Measurements from ENCODE around the gene RPL18A.

DNA sequence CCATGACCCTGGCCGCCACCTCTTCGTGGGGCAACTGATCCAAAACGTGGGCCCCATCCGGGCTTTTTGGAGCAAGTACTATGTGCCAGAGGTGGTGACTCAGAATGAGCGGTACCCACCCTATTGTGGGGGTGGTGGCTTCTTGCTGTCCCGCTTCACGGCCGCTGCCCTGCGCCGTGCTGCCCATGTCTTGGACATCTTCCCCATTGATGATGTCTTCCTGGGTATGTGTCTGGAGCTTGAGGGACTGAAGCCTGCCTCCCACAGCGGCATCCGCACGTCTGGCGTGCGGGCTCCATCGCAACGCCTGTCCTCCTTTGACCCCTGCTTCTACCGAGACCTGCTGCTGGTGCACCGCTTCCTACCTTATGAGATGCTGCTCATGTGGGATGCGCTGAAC is 48.0 kb upstream of the RPL18A start:
- TF ChIP-seq POLR2A (IDR thresholded peaks at IDR 0.05): no peak
- TF ChIP-seq, protein P1, sequence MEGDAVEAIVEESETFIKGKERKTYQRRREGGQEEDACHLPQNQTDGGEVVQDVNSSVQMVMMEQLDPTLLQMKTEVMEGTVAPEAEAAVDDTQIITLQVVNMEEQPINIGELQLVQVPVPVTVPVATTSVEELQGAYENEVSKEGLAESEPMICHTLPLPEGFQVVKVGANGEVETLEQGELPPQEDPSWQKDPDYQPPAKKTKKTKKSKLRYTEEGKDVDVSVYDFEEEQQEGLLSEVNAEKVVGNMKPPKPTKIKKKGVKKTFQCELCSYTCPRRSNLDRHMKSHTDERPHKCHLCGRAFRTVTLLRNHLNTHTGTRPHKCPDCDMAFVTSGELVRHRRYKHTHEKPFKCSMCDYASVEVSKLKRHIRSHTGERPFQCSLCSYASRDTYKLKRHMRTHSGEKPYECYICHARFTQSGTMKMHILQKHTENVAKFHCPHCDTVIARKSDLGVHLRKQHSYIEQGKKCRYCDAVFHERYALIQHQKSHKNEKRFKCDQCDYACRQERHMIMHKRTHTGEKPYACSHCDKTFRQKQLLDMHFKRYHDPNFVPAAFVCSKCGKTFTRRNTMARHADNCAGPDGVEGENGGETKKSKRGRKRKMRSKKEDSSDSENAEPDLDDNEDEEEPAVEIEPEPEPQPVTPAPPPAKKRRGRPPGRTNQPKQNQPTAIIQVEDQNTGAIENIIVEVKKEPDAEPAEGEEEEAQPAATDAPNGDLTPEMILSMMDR (IDR thresholded peaks at IDR 0.05): no peak
